CD4-positive, alpha-beta T cell (primary cell): ENCODE results near the gene LRRC8D. TPM values are rescaled to one million over a fixed set of nuclear protein-coding genes. Genes with fewer than 3 reads are reported as not detected.

ENCODE experiments used
- ATAC-seq: fragments of 200-7000 bp; cut with Tn5 transposase; one replicate; pipeline ENCODE4 v1.10.0; 2022; ENCODE audit warnings: mild to moderate bottlenecking; ENCODE audit not compliant: poor library complexity
- CTCF ChIA-PET: fragments of 350-600 bp; sonication (Branson Sonifier 250); formaldehyde crosslinking; loops from one replicate; lab custom pipeline; 2021; ENCODE audit warnings: antibody characterized with exemption, inconsistent platforms; lab: Charles Lee
- POLR2A ChIA-PET: fragments of 350-600 bp; sonication (Branson Sonifier 250); formaldehyde crosslinking; loops from one replicate; lab custom pipeline; 2021; ENCODE audit warnings: antibody characterized with exemption, inconsistent platforms; lab: Charles Lee
- DNase-seq, 14 experiments: peaks; one replicate each; pipeline ENCODE4 v3.0.0-alpha.2; 2013 to 2020; ENCODE audit warnings: mixed read lengths in 2 of 14
- H3K27ac ChIP-seq, 2 donors: one replicate each; pipeline versions ENCODE4 v1.5.1 to v1.7.0; 2013; ENCODE audit warnings: low read length in 2 of 2, low read depth in 1 of 2, mild to moderate bottlenecking in 1 of 2
- H3K27me3 ChIP-seq, 2 experiments: 1 replicate in 1 of 2; 2 replicates in 1 of 2; pipeline versions ENCODE4 v1.6.1 to v1.7.0; 2013; ENCODE audit warnings: low read length in 2 of 2, control low read depth in 1 of 2, mild to moderate bottlenecking in 1 of 2, moderate library complexity in 1 of 2; ENCODE audit not compliant: insufficient read depth in 2 of 2, control insufficient read depth in 1 of 2
- H3K36me3 ChIP-seq: one replicate; pipeline ENCODE4 v1.6.1; 2013; ENCODE audit warnings: low read length, control low read depth; ENCODE audit not compliant: insufficient read depth
- H3K4me1 ChIP-seq: one replicate; pipeline ENCODE4 v1.6.1; 2013; ENCODE audit warnings: low read length, control low read depth; ENCODE audit not compliant: insufficient read depth
- H3K4me3 ChIP-seq: one replicate; pipeline ENCODE4 v1.5.1; 2013; ENCODE audit warnings: mild to moderate bottlenecking, low read length, moderate library complexity
- H3K9me3 ChIP-seq, 2 experiments: 1 replicate in 1 of 2; 2 replicates in 1 of 2; pipeline versions ENCODE4 v1.6.1 to v1.7.0; 2013; ENCODE audit warnings: low read length in 2 of 2, mild to moderate bottlenecking in 2 of 2, control low read depth in 1 of 2, moderate library complexity in 1 of 2; ENCODE audit not compliant: control insufficient read depth in 1 of 2, insufficient read depth in 1 of 2
- H3K27ac Mint-ChIP-seq: one replicate; pipeline ENCODE4 v1.8.0; 2020; ENCODE audit warnings: mixed read lengths
- H3K27me3 Mint-ChIP-seq: one replicate; pipeline ENCODE4 v1.8.0; 2021; ENCODE audit warnings: mixed read lengths
- H3K36me3 Mint-ChIP-seq: one replicate; pipeline ENCODE4 v1.8.0; 2021; ENCODE audit warnings: low read depth, mixed read lengths
- H3K4me1 Mint-ChIP-seq: one replicate; pipeline ENCODE4 v1.8.0; 2021; ENCODE audit warnings: low read depth, mixed read lengths
- H3K4me3 Mint-ChIP-seq: one replicate; pipeline ENCODE4 v1.8.0; 2020; ENCODE audit warnings: mild to moderate bottlenecking, mixed read lengths
- H3K9me3 Mint-ChIP-seq: one replicate; pipeline ENCODE4 v1.8.0; 2020; ENCODE audit warnings: mixed read lengths
- intact Hi-C, 2 experiments: fragments of 100-400 bp; cut with DNase I in 1 of 2; cut with micrococcal nuclease in 1 of 2; formaldehyde crosslinking; loops; one replicate each; pipeline versions ENCODE4 v1.15.1 to v1.9.0; 2023 to 2025; cut with DNase I, micrococcal nuclease
- total RNA-seq, 174 experiments: library from RNA in 2 of 174; stranded (reverse) in 2 of 174; gene quantifications; one replicate each; pipeline ENCODE4 v1.2.3 and lab custom pipeline; 2021 to 2026
- TF ChIP-seq, protein P1 (sequence below): fragments of 200-600 bp; IDR thresholded peaks from one replicate; pipeline ENCODE4 v1.8.0; 2022; ENCODE audit warnings: antibody characterized with exemption, mild to moderate bottlenecking

The LRRC8D gene
- total RNA-seq, 2 experiments from 2014 or later: 15.5 to 18.2 TPM

DNA sequence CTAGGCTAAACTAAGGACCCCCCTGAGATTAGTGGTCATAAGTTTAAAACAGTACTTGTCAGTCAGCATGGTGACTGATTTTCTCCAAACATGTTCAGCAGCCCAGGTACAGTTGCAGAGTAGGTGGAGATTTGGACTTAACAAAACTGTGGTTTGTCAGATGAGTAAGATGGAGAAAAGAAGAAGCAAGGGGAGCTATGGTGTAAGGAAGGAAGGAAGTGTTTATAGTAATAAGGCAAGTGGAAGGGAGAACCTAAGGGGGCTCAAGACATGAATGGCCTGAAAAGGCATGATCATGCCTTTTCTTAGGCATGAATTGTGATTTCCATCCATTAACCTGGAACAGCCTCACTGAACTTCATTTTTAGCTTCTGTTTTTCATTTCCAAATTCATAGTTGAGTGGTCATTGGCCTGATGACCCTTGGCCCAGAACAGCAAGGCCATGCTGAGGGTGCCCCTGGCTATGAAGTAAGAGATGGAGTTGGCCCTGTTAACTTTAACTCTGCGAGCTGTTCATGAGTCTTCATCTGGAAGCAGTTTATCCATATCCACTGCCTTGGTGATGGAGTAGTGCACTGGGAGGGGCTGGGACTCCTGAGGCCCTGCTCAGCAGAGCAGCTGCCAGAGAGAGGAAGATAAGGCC, 60.7 kb downstream of the LRRC8D start:
- H3K27ac Mint-ChIP-seq: no peak overlapping the region
- no peaks in the 10 kb centered on the region for H3K27me3 Mint-ChIP-seq
- ChIA-PET POLR2A (interaction anchor here (0.8 to 3.0 kb wide), 3 partner anchors 11 to 60 kb away, joined by 3 to 9 read pairs (median 5); no protein-coding TSS in a partner anchor), CTCF (interaction anchor here (1.0 to 1.9 kb wide), 2 partner anchors 11 to 77 kb away, joined by 4 to 6 read pairs; no protein-coding TSS in a partner anchor)
- no peak overlapping the region for H3K4me3 Mint-ChIP-seq
- TF ChIP-seq, protein P1, sequence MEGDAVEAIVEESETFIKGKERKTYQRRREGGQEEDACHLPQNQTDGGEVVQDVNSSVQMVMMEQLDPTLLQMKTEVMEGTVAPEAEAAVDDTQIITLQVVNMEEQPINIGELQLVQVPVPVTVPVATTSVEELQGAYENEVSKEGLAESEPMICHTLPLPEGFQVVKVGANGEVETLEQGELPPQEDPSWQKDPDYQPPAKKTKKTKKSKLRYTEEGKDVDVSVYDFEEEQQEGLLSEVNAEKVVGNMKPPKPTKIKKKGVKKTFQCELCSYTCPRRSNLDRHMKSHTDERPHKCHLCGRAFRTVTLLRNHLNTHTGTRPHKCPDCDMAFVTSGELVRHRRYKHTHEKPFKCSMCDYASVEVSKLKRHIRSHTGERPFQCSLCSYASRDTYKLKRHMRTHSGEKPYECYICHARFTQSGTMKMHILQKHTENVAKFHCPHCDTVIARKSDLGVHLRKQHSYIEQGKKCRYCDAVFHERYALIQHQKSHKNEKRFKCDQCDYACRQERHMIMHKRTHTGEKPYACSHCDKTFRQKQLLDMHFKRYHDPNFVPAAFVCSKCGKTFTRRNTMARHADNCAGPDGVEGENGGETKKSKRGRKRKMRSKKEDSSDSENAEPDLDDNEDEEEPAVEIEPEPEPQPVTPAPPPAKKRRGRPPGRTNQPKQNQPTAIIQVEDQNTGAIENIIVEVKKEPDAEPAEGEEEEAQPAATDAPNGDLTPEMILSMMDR: no peak
- Histone ChIP-seq H3K4me1 (no peaks in the 10 kb centered on the region), H3K9me3 (peaks cover 0 to 4% of the 10 kb centered on the region in 2 experiments), H3K4me3 (no peak overlapping the region), H3K27me3 (no peaks in the 10 kb centered on the region), H3K27ac (no peak overlapping the region), H3K36me3 (peaks cover 16% of the 10 kb centered on the region)
- DNase-seq: no peak
- H3K9me3 Mint-ChIP-seq: no peaks in the 10 kb centered on the region
- H3K36me3 Mint-ChIP-seq: peaks cover 53% of the 10 kb centered on the region
- H3K4me1 Mint-ChIP-seq: peaks cover 50% of the 10 kb centered on the region
- intact Hi-C loops: no loop called here
- no peak for ATAC-seq

- ChIA-PET POLR2A (interaction anchor here (1.8 to 3.0 kb wide), 2 partner anchors 12 to 39 kb away, joined by 5 to 9 read pairs; no protein-coding TSS in a partner anchor), CTCF (no interaction called here)
- H3K36me3 Mint-ChIP-seq: peaks cover 52% of the 10 kb centered on the region
- no peaks in the 10 kb centered on the region for H3K9me3 Mint-ChIP-seq
- no peak overlapping the region for H3K27ac Mint-ChIP-seq
- no peaks in the 10 kb centered on the region for H3K4me1 ChIP-seq
- peaks cover 0 to 4% of the 10 kb centered on the region in 2 experiments for H3K9me3 ChIP-seq
- H3K27ac ChIP-seq: no peak overlapping the region
- H3K27me3 ChIP-seq: no peaks in the 10 kb centered on the region
- no peak for ATAC-seq
- H3K4me3 ChIP-seq: no peak overlapping the region
- H3K27me3 Mint-ChIP-seq: no peaks in the 10 kb centered on the region
- intact Hi-C loops: no loop called here
- no peak overlapping the region for H3K4me3 Mint-ChIP-seq
- DNase-seq: no peak
- peaks cover 44% of the 10 kb centered on the region for H3K4me1 Mint-ChIP-seq
- TF ChIP-seq, protein P1: no peak
- H3K36me3 ChIP-seq: peaks cover 16% of the 10 kb centered on the region
These were observed 61.7 kb downstream of the LRRC8D start for GRCh38 chr1:89882348-89883029.

DNA sequence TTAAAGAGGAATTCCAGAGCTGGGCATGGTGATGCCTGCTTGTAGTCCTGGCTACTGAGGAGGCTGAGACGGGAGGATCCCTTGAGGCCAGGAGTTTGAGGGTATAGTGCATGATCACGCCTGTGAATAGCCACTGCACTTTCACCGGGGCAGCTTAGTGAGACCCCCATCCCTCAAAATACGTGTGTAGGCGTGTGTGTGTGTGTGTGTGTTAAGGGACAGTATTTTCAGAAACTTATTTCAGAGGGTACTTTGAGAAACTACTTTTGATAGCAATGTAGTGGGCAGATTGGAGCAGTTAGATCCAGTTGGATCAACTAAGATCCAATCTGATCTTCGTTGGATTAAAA, 62.2 kb downstream of the LRRC8D start:
- peaks cover 44% of the 10 kb centered on the region for H3K4me1 Mint-ChIP-seq
- H3K4me3 Mint-ChIP-seq: no peak overlapping the region
- ATAC-seq (no peak), DNase-seq (no peak)
- peaks cover 0 to 4% of the 10 kb centered on the region in 2 experiments for H3K9me3 ChIP-seq
- peaks cover 16% of the 10 kb centered on the region for H3K36me3 ChIP-seq
- ChIA-PET CTCF (no interaction called here), POLR2A (no interaction called here)
- no peak overlapping the region for H3K4me3 ChIP-seq
- H3K9me3 Mint-ChIP-seq: no peaks in the 10 kb centered on the region
- no peaks in the 10 kb centered on the region for H3K27me3 ChIP-seq
- H3K36me3 Mint-ChIP-seq: peaks cover 52% of the 10 kb centered on the region
- H3K27me3 Mint-ChIP-seq: no peaks in the 10 kb centered on the region
- H3K27ac ChIP-seq: no peak overlapping the region
- intact Hi-C loops: no loop called here
- TF ChIP-seq, protein P1: no peak
- H3K4me1 ChIP-seq: no peaks in the 10 kb centered on the region
- H3K27ac Mint-ChIP-seq: no peak overlapping the region
